ENCODE results near the gene CYP4V2.

CYP4V2 gene

GRCh38 chr4:186193851-186194250 is 2.5 kb downstream of the CYP4V2 start:
- TF ChIP-seq TAF1 (IDR thresholded peaks at IDR 0.05; ENCODE audit: low read depth) (no peak), TCF12 (IDR thresholded peaks at IDR 0.05; ENCODE audit: low read depth) (no peak), YY1 (IDR thresholded peaks at IDR 0.05; ENCODE audit: low read depth) (no peak), NFIC (IDR thresholded peaks at IDR 0.05) (no peak), FOXM1 (IDR thresholded peaks at IDR 0.05; ENCODE audit: borderline replicate concordance, low read depth) (no peak), EGR1 (IDR thresholded peaks at IDR 0.05) (no peak), ZBTB7A (IDR thresholded peaks at IDR 0.05; ENCODE audit: low read depth) (no peak), CREB1 (IDR thresholded peaks at IDR 0.05; ENCODE audit: low read depth) (no peak), RAD21 (IDR thresholded peaks at IDR 0.05; ENCODE audit: low read depth) (no peak), TEAD4 (IDR thresholded peaks at IDR 0.05) (no peak), EP300 (IDR thresholded peaks at IDR 0.05; ENCODE audit: borderline replicate concordance) (no peak), REST (IDR thresholded peaks at IDR 0.05; ENCODE audit: low read depth) (no peak), CEBPB (IDR thresholded peaks at IDR 0.05) (no peak)
- TF ChIP-seq, protein P1, sequence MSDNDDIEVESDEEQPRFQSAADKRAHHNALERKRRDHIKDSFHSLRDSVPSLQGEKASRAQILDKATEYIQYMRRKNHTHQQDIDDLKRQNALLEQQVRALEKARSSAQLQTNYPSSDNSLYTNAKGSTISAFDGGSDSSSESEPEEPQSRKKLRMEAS (IDR thresholded peaks at IDR 0.05): no peak
- TF ChIP-seq, protein P2, sequence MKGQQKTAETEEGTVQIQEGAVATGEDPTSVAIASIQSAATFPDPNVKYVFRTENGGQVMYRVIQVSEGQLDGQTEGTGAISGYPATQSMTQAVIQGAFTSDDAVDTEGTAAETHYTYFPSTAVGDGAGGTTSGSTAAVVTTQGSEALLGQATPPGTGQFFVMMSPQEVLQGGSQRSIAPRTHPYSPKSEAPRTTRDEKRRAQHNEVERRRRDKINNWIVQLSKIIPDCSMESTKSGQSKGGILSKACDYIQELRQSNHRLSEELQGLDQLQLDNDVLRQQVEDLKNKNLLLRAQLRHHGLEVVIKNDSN (IDR thresholded peaks at IDR 0.05): no peak

DNA sequence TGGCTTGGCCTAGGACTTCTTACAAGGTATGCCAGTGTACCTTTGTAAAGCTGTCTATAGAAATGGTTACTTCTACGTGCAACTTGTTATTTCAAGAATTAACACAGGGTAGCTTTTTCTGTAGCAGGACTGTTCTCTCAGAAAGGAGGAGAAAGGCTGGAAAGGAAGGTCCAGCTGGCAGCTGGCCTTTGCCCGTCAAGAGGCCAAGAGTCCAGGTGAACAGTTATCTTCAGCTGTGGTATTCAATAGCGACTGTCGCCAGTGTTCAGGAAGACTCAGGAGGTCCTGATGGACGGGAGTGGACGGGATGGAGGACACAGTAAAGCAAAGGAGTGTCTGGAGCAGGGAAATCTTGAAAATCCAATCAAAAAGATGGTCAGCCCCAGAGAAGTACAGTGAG is 4.7 kb downstream of the CYP4V2 start:
- TF ChIP-seq CEBPB (IDR thresholded peaks at IDR 0.05) (no peak), EGR1 (IDR thresholded peaks at IDR 0.05) (no peak), TEAD4 (IDR thresholded peaks at IDR 0.05) (no peak)

DNA sequence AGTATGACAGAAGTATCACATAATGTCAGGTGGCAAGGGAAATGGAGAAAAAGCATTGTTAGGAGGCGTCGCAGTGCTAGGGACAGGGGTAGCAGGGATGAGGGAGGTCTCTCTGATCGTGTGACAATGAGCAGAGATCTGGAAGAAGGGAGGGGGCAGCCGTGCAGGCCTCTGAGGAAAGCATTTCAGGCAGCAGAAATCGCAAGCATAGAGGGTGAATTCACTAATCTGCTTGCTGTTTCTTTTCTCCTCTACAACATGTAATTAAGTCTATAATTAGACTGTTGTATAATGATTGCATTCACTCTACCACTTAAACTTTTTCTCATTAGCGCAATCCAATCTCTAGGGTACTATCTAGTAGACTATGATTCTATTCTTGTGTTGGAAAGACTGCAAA is 9.1 kb downstream of the CYP4V2 start:
- TF ChIP-seq EP300 (IDR thresholded peaks at IDR 0.05; ENCODE audit: borderline replicate concordance): no peak
- TF ChIP-seq, protein P2 (IDR thresholded peaks at IDR 0.05): no peak
- TF ChIP-seq CEBPB (IDR thresholded peaks at IDR 0.05): no peak
- TF ChIP-seq NFIC (IDR thresholded peaks at IDR 0.05): no peak
- TF ChIP-seq CREB1 (IDR thresholded peaks at IDR 0.05; ENCODE audit: low read depth): no peak
- TF ChIP-seq TCF12 (IDR thresholded peaks at IDR 0.05; ENCODE audit: low read depth): no peak
- no peak for TF ChIP-seq TAF1 (IDR thresholded peaks at IDR 0.05; ENCODE audit: low read depth)
- TF ChIP-seq FOXM1 (IDR thresholded peaks at IDR 0.05; ENCODE audit: borderline replicate concordance, low read depth): no peak

DNA sequence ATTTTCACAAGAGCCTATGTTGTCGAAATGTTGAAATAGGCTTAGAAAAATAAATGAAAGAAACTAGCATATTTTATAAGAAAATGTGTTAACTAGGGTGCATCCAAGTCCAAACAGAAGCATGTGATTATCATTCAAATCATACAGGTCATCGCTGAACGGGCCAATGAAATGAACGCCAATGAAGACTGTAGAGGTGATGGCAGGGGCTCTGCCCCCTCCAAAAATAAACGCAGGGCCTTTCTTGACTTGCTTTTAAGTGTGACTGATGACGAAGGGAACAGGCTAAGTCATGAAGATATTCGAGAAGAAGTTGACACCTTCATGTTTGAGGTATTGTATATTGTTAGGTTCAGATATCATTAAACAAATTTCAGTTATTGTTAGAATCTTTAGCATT is 9.6 kb downstream of the CYP4V2 start:
- TF ChIP-seq CREB1 (IDR thresholded peaks at IDR 0.05; ENCODE audit: low read depth) (no peak), TAF1 (IDR thresholded peaks at IDR 0.05; ENCODE audit: low read depth) (no peak)

DNA sequence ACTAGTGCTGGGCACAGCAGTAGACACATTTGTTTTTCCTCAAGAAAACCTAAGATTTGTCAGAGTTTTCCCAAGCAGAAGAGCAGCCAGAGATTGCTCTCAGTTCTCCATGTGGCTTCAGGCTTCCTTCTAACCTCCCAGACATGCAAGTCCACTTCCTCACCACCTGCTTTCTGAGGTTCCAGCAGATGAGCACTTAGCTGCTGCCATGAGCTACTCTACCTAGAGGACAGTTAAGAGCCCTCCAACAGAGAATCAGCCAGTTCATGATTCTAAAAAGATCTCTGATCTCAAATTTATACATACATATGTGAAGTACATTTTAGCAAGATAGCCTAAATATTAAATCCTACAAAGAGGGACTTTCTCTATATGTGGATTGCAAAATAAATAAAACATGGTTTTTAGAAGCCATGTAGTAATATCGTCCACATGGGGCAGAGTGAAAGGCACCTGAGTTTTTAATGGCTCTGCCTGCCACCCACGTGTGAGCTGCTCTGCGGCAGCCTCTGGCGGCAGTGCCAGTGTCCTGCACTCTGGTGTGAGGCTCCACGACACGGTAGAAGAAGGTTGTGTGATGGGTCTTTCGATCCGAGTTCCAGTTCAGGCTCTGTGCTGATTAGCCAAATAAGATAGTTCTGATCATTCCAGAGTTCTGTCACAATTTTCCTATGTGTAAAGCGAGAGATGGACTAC is 10.3 kb downstream of the CYP4V2 start:
- TF ChIP-seq, protein P2 (IDR thresholded peaks at IDR 0.05): no peak
- TF ChIP-seq EP300 (IDR thresholded peaks at IDR 0.05; ENCODE audit: borderline replicate concordance): no peak
- no peak for TF ChIP-seq CREB1 (IDR thresholded peaks at IDR 0.05; ENCODE audit: low read depth)
- no peak for TF ChIP-seq RAD21 (IDR thresholded peaks at IDR 0.05; ENCODE audit: low read depth)
- no peak for TF ChIP-seq NFIC (IDR thresholded peaks at IDR 0.05)
- TF ChIP-seq CEBPB (IDR thresholded peaks at IDR 0.05): no peak
- TF ChIP-seq EGR1 (IDR thresholded peaks at IDR 0.05): no peak

DNA sequence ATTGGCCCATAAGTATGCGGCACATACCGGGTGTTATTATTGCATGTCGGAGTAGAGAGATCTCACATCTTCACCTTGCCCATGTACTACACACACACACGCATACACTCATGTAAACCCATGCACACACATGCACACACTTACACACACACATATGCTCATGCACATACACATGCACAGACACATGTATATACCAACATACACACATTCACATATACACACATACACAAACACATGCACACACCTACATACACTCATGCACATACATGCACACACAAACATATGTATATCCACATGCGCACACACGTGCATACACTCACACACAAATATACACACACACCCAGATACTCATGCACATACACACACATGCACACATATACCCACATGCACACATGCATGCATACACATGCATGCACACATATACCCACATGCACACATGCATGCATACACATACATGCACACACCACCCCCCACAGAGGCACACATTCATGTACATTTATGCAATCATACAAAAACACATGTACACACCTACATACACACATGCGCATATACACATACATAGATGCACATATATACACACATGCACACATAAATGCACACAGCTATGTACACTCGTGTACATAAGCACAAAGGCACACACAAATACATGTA is 11.2 kb downstream of the CYP4V2 start:
- TF ChIP-seq TEAD4 (IDR thresholded peaks at IDR 0.05) (no peak), CREB1 (IDR thresholded peaks at IDR 0.05; ENCODE audit: low read depth) (no peak), EGR1 (IDR thresholded peaks at IDR 0.05) (no peak)
- TF ChIP-seq, protein P2 (IDR thresholded peaks at IDR 0.05): no peak

DNA sequence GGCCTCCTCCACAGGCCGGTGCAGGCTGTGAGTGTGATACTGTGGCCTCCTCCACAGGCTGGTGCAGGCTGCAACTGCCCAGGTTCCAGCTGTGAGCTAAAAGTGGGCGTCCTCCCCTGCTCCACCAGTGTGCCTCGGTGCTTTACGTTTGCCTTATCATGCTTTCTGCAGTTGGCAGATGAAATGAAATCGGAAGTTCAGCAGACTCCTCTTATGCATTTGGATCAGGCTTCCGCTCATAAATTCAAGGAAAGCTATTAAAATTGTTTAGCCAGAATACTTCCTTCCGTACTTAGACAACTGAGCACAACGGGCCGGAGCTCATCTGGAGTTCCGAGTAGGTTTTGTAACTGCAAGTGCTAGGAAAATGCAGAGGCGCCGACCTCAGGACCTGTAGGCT is 12.0 kb downstream of the CYP4V2 start:
- TF ChIP-seq RAD21 (IDR thresholded peaks at IDR 0.05; ENCODE audit: low read depth) (no peak), CREB1 (IDR thresholded peaks at IDR 0.05; ENCODE audit: low read depth) (no peak), TCF12 (IDR thresholded peaks at IDR 0.05; ENCODE audit: low read depth) (no peak), CEBPB (IDR thresholded peaks at IDR 0.05) (no peak)
- TF ChIP-seq, protein P2 (IDR thresholded peaks at IDR 0.05): no peak

Data from Ishikawa (cell line).